Natural killer cell treated with Interleukin-12 subunit alpha and Interleukin-12 subunit beta and Interleukin-15 and Interleukin-18, amount 100 ng/mL, for 72 hours (primary cell): ENCODE data around the gene NR2F2. TPM values are rescaled to one million over a fixed set of nuclear protein-coding genes. Genes with fewer than 3 reads are reported as not detected.
"Not testable (repeated sequence)": the region's sequence is repeated elsewhere in the genome, so short reads cannot be mapped to it uniquely, and the experiment has no call there.

ENCODE experiments used
- ATAC-seq, 2 donors: fragments of 150-1000 bp; cut with Tn5 transposase in 1 of 2; sonication (Bioruptor Pico), chemical (Tn5 transposase) in 1 of 2; 2 replicates each; pipeline ENCODE4 v1.10.0; 2021
- DNase-seq: peaks from one replicate; pipeline ENCODE4 v3.0.0; 2022; ENCODE audit warnings: low spot score
- H3K27ac Mint-ChIP-seq, 2 donors: 1 replicate in 1 of 2; 2 replicates in 1 of 2; pipeline ENCODE4 v1.8.0; 2022; ENCODE audit warnings: mixed read lengths in 2 of 2, mild to moderate bottlenecking in 1 of 2, moderate library complexity in 1 of 2
- H3K27me3 Mint-ChIP-seq, 2 donors: 1 replicate in 1 of 2; 2 replicates in 1 of 2; pipeline ENCODE4 v1.8.0; 2022; ENCODE audit warnings: mixed read lengths in 2 of 2
- H3K36me3 Mint-ChIP-seq: one replicate; pipeline ENCODE4 v1.8.0; 2022; ENCODE audit warnings: mixed read lengths
- H3K4me1 Mint-ChIP-seq, 2 donors: 1 replicate in 1 of 2; 2 replicates in 1 of 2; pipeline ENCODE4 v1.8.0; 2022; ENCODE audit warnings: low read depth in 2 of 2, mixed read lengths in 2 of 2, mild to moderate bottlenecking in 1 of 2
- H3K4me3 Mint-ChIP-seq: one replicate; pipeline ENCODE4 v1.8.0; 2022; ENCODE audit warnings: mixed read lengths
- H3K9me3 Mint-ChIP-seq: 2 replicates; pipeline ENCODE4 v1.8.0; 2022; ENCODE audit warnings: mixed read lengths
- total RNA-seq, 2 donors: library from RNA; stranded (reverse); gene quantifications; one replicate each; pipeline ENCODE4 v1.2.3, GENCODE V29; 2022

NR2F2 gene
- total RNA-seq, 2 donors from 2014 or later: not detected

DNA sequence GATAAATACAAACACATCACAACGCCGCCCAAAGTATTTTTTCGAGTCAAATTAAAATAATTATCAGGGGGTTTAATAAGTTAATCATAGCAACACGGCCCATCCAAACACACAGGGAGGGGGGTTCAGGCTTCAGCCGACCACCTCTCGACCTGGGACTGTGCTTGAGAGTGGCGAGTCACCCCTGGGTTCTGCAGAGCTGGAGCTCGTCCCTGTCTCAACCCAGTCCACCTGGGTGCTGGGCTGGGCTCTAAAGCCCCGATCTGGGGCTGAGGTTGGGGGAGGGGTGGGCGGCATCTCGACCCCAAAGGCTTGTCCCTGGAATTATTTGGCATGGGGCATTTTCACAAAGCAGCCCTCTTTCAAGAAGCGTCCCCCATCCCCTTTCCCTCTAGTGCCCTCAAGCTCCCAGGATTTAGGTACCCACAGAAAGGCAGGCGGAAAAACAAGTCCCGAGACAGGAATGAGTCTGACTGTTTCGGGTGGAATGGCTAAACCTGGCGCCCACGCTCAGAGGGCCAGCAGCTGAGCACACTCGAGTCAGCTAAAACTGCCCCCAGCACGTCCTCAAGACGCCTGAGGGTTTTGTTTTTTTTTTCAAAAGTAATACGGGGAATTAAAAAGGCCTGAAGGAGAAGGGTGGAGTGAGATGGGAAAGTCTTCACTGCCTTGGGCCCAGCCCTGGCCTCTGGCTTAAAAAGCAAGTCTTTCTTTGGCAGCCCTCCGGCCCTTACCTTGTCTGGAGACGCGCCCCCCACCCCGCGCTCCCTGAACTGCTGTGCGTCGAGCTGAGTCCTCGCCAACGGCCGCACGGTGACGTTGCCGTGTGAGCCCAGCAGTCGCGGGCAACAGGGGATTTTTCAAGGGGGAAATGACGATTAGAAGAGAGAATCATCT, 32.5 kb downstream of the NR2F2 start:
- peaks cover 39 to 50% of the 10 kb centered on the region in 2 donors for H3K27me3 Mint-ChIP-seq
- H3K36me3 Mint-ChIP-seq: peaks cover 5% of the 10 kb centered on the region
- DNase-seq (no peak), ATAC-seq (no peak)
- no peak overlapping the region for H3K4me3 Mint-ChIP-seq
- peaks cover 3% of the 10 kb centered on the region for H3K9me3 Mint-ChIP-seq
- no peak overlapping the region for H3K27ac Mint-ChIP-seq
- peaks cover 3 to 9% of the 10 kb centered on the region in 2 donors for H3K4me1 Mint-ChIP-seq

DNA sequence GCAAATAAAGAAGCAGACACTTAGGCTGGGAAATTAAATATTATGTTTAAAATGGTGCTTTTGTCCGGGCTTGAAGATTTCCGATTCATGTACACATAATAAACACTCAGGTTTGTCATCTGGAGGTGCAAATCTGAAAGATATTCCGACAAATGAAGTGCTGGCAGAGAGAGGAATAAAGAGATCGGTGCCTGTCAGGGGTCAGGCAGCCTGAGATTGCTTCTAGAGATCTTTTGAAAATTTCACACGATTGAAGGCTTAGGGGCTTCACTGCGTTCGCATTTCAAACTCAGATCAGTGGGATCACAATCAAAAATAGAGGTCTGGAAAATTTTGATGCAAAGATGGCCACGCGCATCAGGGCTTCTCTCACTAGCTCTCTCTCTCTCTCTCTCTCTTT, 33.2 kb downstream of the NR2F2 start:
- Mint-ChIP-seq H3K27ac (no peak overlapping the region), H3K9me3 (peaks cover 3% of the 10 kb centered on the region), H3K4me1 (peaks cover 0 to 6% of the 10 kb centered on the region in 2 donors)

DNA sequence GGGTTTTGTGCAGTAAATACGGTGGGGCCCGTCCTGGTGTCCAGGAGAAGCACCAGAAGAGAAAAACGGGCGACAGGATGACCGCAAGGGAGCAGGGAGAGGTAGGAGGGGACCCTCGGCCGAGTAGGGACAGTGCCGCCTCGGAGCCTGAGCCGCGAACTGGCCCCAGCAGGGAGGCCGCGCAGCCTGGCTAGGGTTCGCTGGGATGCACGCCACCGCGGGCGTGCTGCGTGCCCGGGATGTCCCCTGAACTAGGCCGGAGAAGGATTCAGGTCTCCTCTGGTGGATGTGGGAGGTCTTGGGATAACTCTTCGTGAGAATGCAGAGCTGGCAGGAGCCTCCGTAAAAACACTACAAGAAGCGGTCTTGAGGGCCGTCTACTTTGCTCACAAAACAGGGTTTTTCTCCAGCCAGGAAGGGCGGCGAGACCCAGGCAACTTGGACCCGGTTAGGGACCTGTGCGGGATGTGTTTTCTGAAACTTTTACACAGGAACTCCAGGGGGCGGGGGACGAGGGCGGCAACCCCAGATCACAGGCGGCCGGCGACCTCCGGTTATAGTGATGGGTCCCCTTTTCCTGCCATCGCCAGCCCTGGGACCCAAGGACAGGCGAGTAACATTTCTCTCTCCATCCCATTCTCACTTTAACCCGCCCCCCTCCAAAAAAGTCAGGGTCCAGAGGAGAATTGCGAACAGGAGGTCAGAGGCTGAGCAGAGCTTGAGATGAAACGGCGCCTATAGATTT, 35.5 kb downstream of the NR2F2 start:
- peaks cover 49 to 63% of the 10 kb centered on the region in 2 donors for H3K27me3 Mint-ChIP-seq
- no peak overlapping the region for H3K27ac Mint-ChIP-seq
- peaks cover 0 to 6% of the 10 kb centered on the region in 2 donors for H3K4me1 Mint-ChIP-seq
- H3K9me3 Mint-ChIP-seq: peaks cover 3% of the 10 kb centered on the region
- no peak overlapping the region for H3K4me3 Mint-ChIP-seq
- ATAC-seq: no peak
- H3K36me3 Mint-ChIP-seq: peaks cover 5% of the 10 kb centered on the region
- no peak for DNase-seq

More for the DNA sequence above, 33.2 kb downstream of the NR2F2 start:
- H3K4me3 Mint-ChIP-seq: no peak overlapping the region
- no peak for ATAC-seq
- H3K27me3 Mint-ChIP-seq: peaks cover 39 to 47% of the 10 kb centered on the region in 2 donors
- DNase-seq: no peak
- H3K36me3 Mint-ChIP-seq: peaks cover 5% of the 10 kb centered on the region

DNA sequence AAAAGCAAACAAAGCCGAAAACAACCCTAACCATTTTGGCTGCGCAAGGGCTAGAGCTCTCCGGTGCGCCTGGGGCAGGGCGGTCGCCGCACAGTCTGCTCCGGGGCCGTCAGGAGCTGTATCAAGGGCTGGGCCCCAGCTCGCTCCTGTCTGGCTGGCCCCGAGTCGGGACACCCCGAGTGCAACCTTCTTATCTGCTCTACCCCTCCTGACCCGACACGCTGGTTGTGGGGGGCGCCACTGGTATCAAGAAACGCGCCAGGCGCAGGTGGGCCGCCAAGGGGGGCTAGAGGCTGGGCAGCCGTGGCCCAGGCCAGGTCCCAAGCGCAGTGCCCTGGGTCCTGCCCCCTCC, 36.0 kb downstream of the NR2F2 start:
- H3K36me3 Mint-ChIP-seq: peaks cover 5% of the 10 kb centered on the region

DNA sequence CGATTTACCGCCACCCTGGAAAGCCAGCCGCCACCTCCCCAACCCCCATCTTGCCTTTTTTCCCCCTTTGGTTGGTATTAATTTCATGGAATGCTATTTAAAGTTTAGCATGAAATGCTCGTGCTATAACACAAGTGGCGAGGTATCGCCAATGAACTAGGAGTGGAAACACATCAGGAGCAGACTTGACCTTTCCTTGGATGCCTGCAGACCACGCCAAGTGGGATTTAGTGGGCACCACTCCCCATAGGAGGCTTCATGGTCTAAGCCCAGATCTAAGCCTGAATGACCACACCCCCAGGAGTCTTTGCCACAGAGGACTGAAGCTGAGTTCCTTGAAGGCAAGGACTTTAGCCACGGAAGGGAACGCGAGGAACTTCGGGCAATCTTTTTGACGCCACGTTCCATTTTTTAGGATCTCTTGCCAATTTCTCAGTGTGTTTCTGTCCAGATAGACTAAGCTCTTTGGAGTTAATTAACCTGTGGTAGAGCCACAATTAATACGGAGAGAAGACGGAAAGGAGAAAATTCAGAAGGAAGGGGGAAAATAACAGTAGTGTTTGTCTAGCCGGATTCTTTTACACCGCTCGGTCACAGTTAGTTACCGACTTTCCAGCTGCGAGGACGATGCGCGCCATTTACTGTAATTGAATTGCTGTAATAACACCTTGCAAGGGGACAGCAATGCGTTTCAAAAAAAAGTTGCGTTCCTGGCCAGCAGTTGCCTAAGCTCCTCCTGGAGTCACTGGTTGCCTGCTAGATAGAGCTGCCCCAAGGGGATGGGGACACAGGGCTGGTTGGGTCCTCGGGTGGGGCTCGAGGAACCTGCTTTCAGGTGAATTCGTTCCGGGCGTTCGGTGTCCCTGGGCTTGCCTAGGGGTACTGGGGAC, 37.1 kb downstream of the NR2F2 start:
- no peak for DNase-seq

More for the DNA sequence above, 36.0 kb downstream of the NR2F2 start:
- H3K27me3 Mint-ChIP-seq: peaks cover 49 to 58% of the 10 kb centered on the region in 2 donors
- no peak overlapping the region for H3K27ac Mint-ChIP-seq
- no peak overlapping the region for H3K4me3 Mint-ChIP-seq
- ATAC-seq (no peak), DNase-seq (no peak)
- peaks cover 3% of the 10 kb centered on the region for H3K9me3 Mint-ChIP-seq
- H3K4me1 Mint-ChIP-seq: peaks cover 0 to 5% of the 10 kb centered on the region in 2 donors

DNA sequence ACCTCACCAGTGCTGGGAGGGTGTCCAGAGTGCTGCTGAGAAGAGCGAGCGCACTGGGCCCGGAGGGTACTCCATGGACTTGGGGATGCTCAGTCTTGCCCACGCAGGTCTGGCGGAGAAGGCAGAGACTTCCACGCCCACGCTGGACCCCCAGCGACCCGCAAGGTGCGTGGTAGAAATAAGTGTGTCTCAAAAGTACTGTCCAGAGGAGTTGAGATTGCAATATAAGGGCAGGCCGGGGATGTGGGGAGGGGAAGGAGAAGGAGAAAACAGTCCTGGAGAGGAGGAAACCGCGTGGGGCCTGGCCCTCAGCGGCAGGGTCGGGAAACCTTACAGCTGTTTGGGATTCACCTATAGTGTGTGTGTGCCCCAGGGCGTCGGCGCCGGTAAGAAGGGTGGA, 38.9 kb downstream of the NR2F2 start:
- Mint-ChIP-seq H3K4me3 (no peak overlapping the region), H3K9me3 (no peaks in the 10 kb centered on the region), H3K4me1 (no peaks in the 10 kb centered on the region), H3K27ac (no peak overlapping the region), H3K27me3 (peaks cover 45 to 49% of the 10 kb centered on the region in 2 donors), H3K36me3 (no peaks in the 10 kb centered on the region)
- DNase-seq (no peak), ATAC-seq (no peak)

More for the DNA sequence above, 37.1 kb downstream of the NR2F2 start:
- Mint-ChIP-seq H3K4me3 (no peak overlapping the region), H3K4me1 (no peaks in the 10 kb centered on the region), H3K27ac (no peak overlapping the region), H3K27me3 (peaks cover 47 to 53% of the 10 kb centered on the region in 2 donors), H3K36me3 (peaks cover 1% of the 10 kb centered on the region), H3K9me3 (no peaks in the 10 kb centered on the region)
- ATAC-seq: no peak

DNA sequence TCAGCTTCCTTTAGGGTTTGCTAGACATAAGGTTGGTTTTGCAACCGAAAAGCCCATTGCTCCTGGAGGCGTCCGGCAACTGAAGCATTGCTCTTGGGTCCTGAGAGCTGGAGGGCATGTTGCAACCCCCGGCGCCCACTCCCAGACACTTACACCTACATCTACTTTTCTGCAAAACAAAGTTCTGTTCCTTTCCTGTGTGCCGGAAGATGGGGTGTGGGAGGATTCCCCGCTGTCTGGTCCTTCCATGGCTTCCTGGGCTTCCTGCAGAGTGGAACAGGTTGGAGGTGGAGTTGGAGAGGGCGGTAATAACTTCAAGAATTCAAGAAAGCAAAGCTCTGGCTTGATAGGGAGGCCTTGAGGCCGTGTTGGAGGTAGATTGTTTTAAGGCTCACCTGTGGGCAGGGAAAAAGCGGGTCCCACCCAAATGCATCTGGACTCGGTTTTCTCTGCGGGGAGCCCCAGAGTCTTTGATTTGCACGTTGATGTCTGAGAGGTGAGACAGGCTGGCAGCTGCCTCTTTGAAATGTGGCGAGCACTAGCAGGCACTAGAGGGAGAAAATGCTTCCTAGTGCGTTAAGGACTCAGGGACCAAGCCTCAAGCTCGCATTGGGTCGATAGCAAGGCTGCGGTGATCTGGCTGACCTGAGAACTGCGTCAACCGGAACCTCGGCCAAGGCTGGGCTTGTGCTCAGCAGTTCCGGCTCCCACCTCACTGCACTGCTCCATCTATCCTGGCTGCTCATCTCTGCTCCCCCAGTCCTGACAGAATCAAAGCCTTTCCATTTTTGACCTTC, 39.5 kb downstream of the NR2F2 start:
- no peaks in the 10 kb centered on the region for H3K9me3 Mint-ChIP-seq
- H3K4me1 Mint-ChIP-seq: no peaks in the 10 kb centered on the region
- no peaks in the 10 kb centered on the region for H3K36me3 Mint-ChIP-seq
- ATAC-seq (no peak), DNase-seq (no peak)
- H3K4me3 Mint-ChIP-seq: no peak overlapping the region
- H3K27me3 Mint-ChIP-seq: peaks cover 45% of the 10 kb centered on the region in 2 donors
- no peak overlapping the region for H3K27ac Mint-ChIP-seq

DNA sequence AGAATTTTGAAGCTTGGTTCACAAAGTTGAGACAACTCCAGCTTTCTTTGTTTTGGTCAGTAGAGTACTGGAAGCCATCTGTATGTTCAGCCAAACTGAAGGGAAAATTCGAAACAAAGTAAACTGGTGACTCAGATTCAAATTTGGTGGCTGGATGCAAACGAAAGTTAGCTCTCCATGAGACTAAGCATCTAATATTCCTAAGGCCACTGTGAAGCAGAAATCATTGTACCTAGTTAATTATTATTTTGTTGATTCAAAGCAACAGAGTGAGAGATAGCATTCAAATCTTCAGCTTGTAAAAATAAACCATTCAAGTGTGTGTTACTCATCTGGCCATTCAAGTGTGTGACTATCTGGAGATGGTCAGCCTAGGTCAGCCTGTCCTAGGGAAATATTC, 42.1 kb downstream of the NR2F2 start:
- H3K4me1 Mint-ChIP-seq: no peaks in the 10 kb centered on the region
- ATAC-seq: no peak
- no peaks in the 10 kb centered on the region for H3K9me3 Mint-ChIP-seq
- H3K27me3 Mint-ChIP-seq: peaks cover 41 to 63% of the 10 kb centered on the region in 2 donors
- H3K27ac Mint-ChIP-seq: no peak overlapping the region
- DNase-seq: no peak
- H3K36me3 Mint-ChIP-seq: no peaks in the 10 kb centered on the region
- no peak overlapping the region for H3K4me3 Mint-ChIP-seq

DNA sequence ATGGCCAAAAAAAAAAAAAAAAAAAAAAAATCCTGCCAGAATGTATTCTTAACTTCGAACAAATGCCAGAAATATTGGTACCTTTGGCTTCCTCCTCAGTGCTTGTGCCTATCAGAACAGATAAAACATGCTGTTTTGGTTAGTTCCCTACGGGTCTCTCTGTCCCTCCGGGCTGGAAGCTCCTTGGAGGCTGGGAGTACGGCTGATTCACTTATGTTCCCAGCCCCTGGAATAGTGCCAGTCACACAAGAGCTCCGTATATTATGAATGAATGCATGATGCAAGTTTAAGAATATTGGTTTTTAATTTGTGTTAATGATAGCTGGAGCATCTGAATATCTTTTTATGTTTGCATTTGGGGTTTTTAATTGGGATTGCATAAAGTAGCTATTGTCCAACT, 44.0 kb downstream of the NR2F2 start:
- peaks cover 33 to 53% of the 10 kb centered on the region in 2 donors for H3K27me3 Mint-ChIP-seq
- H3K4me3 Mint-ChIP-seq: no peak overlapping the region
- no peak overlapping the region for H3K27ac Mint-ChIP-seq
- H3K9me3 Mint-ChIP-seq: no peaks in the 10 kb centered on the region
- DNase-seq: no peak
- no peaks in the 10 kb centered on the region for H3K36me3 Mint-ChIP-seq
- no peaks in the 10 kb centered on the region for H3K4me1 Mint-ChIP-seq
- ATAC-seq: no peak

DNA sequence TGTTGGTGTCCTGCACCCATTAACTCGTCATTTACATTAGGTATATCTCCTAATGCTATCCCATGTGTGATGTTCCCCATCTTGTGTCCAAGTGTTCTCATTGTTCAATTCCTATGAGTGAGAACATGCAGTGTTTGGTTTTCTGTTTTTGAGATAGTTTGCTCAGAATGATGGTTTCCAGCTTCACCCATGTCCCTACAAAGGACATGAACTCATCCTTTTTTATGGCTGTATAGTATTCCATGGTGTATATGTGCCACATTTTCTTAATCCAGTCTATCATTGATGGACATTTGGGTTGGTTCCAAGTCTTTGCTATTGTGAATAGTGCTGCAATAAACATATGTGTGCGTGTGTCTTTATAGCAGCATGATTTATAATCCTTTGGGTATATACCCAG, 49.1 kb downstream of the NR2F2 start:
- not testable (repeated sequence) for H3K36me3 Mint-ChIP-seq, ATAC-seq

DNA sequence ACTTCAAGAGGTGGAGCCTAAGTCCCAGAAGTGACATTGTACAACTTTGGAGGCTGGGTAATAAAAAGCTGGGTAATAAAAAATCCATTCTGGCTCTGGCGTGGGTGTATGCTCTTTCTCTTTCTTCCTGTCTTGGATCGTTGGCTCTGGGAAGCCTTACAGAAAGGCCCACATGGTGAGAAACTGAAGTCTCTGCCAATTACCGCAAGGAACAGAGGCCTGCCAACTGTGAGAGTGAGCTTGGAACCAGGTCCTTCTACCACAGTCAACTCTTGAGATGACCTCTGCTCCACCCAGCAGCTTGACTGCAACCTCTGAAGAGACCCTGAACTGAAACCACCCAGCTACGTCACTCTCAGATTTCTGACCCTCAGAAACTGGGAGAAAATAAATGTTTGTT, 51.0 kb downstream of the NR2F2 start:
- ATAC-seq (no peak), DNase-seq (no peak)
- peaks cover 4% of the 10 kb centered on the region for H3K9me3 Mint-ChIP-seq
- H3K36me3 Mint-ChIP-seq: no peaks in the 10 kb centered on the region
- peaks cover 16 to 39% of the 10 kb centered on the region in 2 donors for H3K27me3 Mint-ChIP-seq
- no peaks in the 10 kb centered on the region for H3K4me1 Mint-ChIP-seq
- H3K27ac Mint-ChIP-seq: no peak overlapping the region
- H3K4me3 Mint-ChIP-seq: no peak overlapping the region

More for the DNA sequence above, 49.1 kb downstream of the NR2F2 start:
- not testable (repeated sequence) for H3K9me3 Mint-ChIP-seq, H3K4me1 Mint-ChIP-seq, H3K27ac Mint-ChIP-seq, DNase-seq, H3K4me3 Mint-ChIP-seq
- peaks cover 14 to 37% of the 10 kb centered on the region in 2 donors for H3K27me3 Mint-ChIP-seq

DNA sequence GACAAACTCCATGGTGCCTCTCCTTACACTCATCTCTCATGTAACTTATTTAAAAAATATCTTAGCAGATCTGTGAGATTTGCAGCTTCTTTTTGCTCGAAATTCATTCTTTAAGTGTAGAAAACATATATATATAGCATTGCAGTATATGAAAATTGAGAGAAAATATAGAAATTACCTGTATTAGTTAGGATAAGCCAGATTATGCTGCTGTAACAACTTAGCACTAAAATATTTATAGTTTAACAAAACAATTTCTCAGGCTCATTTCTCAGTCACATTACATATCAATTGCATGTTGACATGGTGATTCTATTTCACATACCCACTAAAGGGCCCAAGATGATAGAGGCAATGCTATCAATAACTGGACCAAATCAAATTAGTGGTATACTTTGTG, 54.7 kb downstream of the NR2F2 start:
- Mint-ChIP-seq H3K9me3 (peaks cover 4% of the 10 kb centered on the region), H3K36me3 (no peaks in the 10 kb centered on the region), H3K27ac (no peak overlapping the region), H3K27me3 (peaks cover 24 to 44% of the 10 kb centered on the region in 2 donors), H3K4me3 (no peak overlapping the region), H3K4me1 (no peaks in the 10 kb centered on the region)
- ATAC-seq (no peak), DNase-seq (no peak)

DNA sequence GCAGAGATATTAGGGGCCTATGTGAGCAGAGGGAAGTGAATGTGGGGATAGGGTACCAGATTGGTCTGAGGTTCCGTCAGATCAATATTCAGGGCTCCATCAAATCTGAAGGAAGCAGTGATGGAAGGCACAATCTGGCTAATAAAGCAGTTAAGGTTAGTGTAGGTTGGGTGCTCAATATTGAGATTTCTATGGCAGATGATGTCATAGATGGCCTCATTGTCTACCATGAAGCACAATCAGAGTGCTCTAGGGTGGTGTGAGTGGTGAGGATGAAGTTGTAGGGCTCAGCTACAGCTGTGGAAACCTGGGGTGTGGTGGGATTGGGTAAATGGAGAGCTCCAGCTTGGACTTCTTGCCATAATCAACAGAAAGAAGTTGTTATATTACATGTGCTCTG, 58.2 kb downstream of the NR2F2 start:
- H3K4me3 Mint-ChIP-seq: no peak overlapping the region
- H3K4me1 Mint-ChIP-seq: peaks cover 0 to 2% of the 10 kb centered on the region in 2 donors
- DNase-seq (no peak), ATAC-seq (no peak)
- no peak overlapping the region for H3K27ac Mint-ChIP-seq
- H3K27me3 Mint-ChIP-seq: peaks cover 40 to 55% of the 10 kb centered on the region in 2 donors
- peaks cover 8% of the 10 kb centered on the region for H3K9me3 Mint-ChIP-seq
- no peaks in the 10 kb centered on the region for H3K36me3 Mint-ChIP-seq
